ENCODE results near the gene NLGN3. TPM values are rescaled to one million over a fixed set of nuclear protein-coding genes. Genes with fewer than 3 reads are reported as not detected.

The NLGN3 gene
- total RNA-seq, 2 experiments from 2014 or later, result 0.57 to 1.3 TPM

- Histone ChIP-seq H3K4me1 (ENCODE audit: insufficient read depth, low read length, poor library complexity, severe bottlenecking) (no peaks in the 10 kb centered on the region), H3K36me3 (ENCODE audit: insufficient read depth, low read length) (no peaks in the 10 kb centered on the region), H4K20me1 (ENCODE audit: insufficient read depth, low read length) (no peaks in the 10 kb centered on the region), H3K4me2 (ENCODE audit: low read length) (no peak overlapping the region), H3K79me2 (ENCODE audit: insufficient read depth, low read depth, low read length) (no peaks in the 10 kb centered on the region), H3K9me3 (ENCODE audit: low read length) (no peaks in the 10 kb centered on the region), H3K27ac (ENCODE audit: low read depth, low read length, poor library complexity, severe bottlenecking) (no peak overlapping the region), H2AFZ (ENCODE audit: low read length) (no peak overlapping the region), H3K9me2 (ENCODE audit: insufficient read depth, low read length) (no peaks in the 10 kb centered on the region), H3K4me3 (ENCODE audit: low read depth, low read length, poor library complexity, severe bottlenecking) (no peak overlapping the region)
- BruUV-seq (replicated peaks), result no TSS peak
- ChIA-PET POLR2A (no interaction called here), CTCF (ENCODE audit: unreplicated experiment) (no interaction called here)
- intact Hi-C loops (cut with micrococcal nuclease; ENCODE audit: unreplicated experiment), result no loop called here
- TF ChIP-seq CTCF (conservative IDR thresholded peaks at IDR 0.05; ENCODE audit: low read length), result no peak
- DNase-seq (ENCODE audit: low spot score), result no peak
Measured at GRCh38 chrX:71154196-71154595, 9.6 kb downstream of the NLGN3 start.

GRCh38 chrX:71154641-71155040 lies 10.0 kb downstream of the NLGN3 start:
- intact Hi-C loops (cut with micrococcal nuclease; ENCODE audit: unreplicated experiment), result no loop called here
- no peak overlapping the region for H3K4me3 ChIP-seq (ENCODE audit: low read depth, low read length, poor library complexity, severe bottlenecking)
- TF ChIP-seq CTCF (conservative IDR thresholded peaks at IDR 0.05; ENCODE audit: low read length), result no peak
- no peak for TF ChIP-seq EZH2phosphoT487 (IDR thresholded peaks at IDR 0.05; ENCODE audit: borderline replicate concordance, low read depth, low read length)
- no peaks in the 10 kb centered on the region for H3K4me1 ChIP-seq (ENCODE audit: insufficient read depth, low read length, poor library complexity, severe bottlenecking)
- H3K27ac ChIP-seq (ENCODE audit: low read depth, low read length, poor library complexity, severe bottlenecking), result no peak overlapping the region
- DNase-seq (ENCODE audit: low spot score), result no peak
- H3K9me3 ChIP-seq (ENCODE audit: low read length), result no peaks in the 10 kb centered on the region
- H3K9me2 ChIP-seq (ENCODE audit: insufficient read depth, low read length), result no peaks in the 10 kb centered on the region
- no peak overlapping the region for H3K4me2 ChIP-seq (ENCODE audit: low read length)
- H3K79me2 ChIP-seq (ENCODE audit: insufficient read depth, low read depth, low read length), result no peaks in the 10 kb centered on the region
- ChIA-PET POLR2A (no interaction called here), CTCF (ENCODE audit: unreplicated experiment) (no interaction called here)
- H3K36me3 ChIP-seq (ENCODE audit: insufficient read depth, low read length), result no peaks in the 10 kb centered on the region
- H2AFZ ChIP-seq (ENCODE audit: low read length), result no peak overlapping the region
- H4K20me1 ChIP-seq (ENCODE audit: insufficient read depth, low read length), result no peaks in the 10 kb centered on the region
- no TSS peak for BruUV-seq (replicated peaks)

DNA sequence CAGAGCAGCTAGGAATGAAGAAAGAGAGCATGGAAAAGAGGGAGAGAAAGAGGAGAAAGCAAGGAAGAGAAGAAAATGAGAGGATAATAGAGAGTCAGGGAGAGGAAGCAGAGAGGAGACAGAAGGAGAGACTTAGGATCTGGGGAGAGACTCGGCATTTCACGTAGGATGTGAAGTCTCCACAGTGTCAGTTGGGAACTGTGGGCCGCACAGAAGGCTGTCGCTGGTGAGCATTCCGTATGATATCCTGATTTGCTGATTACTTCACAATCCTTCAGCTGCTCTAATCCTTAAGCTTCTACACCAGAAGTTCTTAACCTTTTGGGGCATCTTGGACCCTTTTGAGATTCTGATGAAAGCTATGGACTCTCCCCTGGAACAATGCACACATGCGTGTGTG lies 14.0 kb downstream of the NLGN3 start:
- BruUV-seq (replicated peaks), result no TSS peak
- H3K4me3 ChIP-seq (ENCODE audit: low read depth, low read length, poor library complexity, severe bottlenecking), result no peak overlapping the region
- no peaks in the 10 kb centered on the region for H3K4me1 ChIP-seq (ENCODE audit: insufficient read depth, low read length, poor library complexity, severe bottlenecking)
- no peak for DNase-seq (ENCODE audit: low spot score)
- peaks cover 16% of the 10 kb centered on the region; the same call in 1 of the 2 replicates for H3K36me3 ChIP-seq (ENCODE audit: insufficient read depth, low read length)
- H3K9me2 ChIP-seq (ENCODE audit: insufficient read depth, low read length), result no peaks in the 10 kb centered on the region
- ChIA-PET POLR2A (no interaction called here), CTCF (ENCODE audit: unreplicated experiment) (no interaction called here)
- H2AFZ ChIP-seq (ENCODE audit: low read length), result no peak overlapping the region
- intact Hi-C loops (cut with micrococcal nuclease; ENCODE audit: unreplicated experiment), result no loop called here
- TF ChIP-seq EZH2phosphoT487 (IDR thresholded peaks at IDR 0.05; ENCODE audit: borderline replicate concordance, low read depth, low read length), result no peak
- no peak for TF ChIP-seq CTCF (conservative IDR thresholded peaks at IDR 0.05; ENCODE audit: low read length)
- no peaks in the 10 kb centered on the region for H3K79me2 ChIP-seq (ENCODE audit: insufficient read depth, low read depth, low read length)
- no peaks in the 10 kb centered on the region for H4K20me1 ChIP-seq (ENCODE audit: insufficient read depth, low read length)
- no peaks in the 10 kb centered on the region for H3K9me3 ChIP-seq (ENCODE audit: low read length)
- H3K27ac ChIP-seq (ENCODE audit: low read depth, low read length, poor library complexity, severe bottlenecking), result no peak overlapping the region
- H3K4me2 ChIP-seq (ENCODE audit: low read length), result no peak overlapping the region
